K562 treated with DMSO at 1 percent for 12 hours (cell line): ENCODE data around the gene RPL10. TPM values are rescaled to one million over a fixed set of nuclear protein-coding genes. Genes with fewer than 3 reads are reported as not detected.

Experiments
- total RNA-seq: library from RNA; unstranded; fragments of 300-600 nt; gene quantifications from 2 replicates; pipeline ENCODE4 v1.2.3, GENCODE V29; 2022; ENCODE audit not compliant: insufficient read depth

The RPL10 gene
- total RNA-seq = 13,537 and 14,219 TPM in 2 replicates

DNA sequence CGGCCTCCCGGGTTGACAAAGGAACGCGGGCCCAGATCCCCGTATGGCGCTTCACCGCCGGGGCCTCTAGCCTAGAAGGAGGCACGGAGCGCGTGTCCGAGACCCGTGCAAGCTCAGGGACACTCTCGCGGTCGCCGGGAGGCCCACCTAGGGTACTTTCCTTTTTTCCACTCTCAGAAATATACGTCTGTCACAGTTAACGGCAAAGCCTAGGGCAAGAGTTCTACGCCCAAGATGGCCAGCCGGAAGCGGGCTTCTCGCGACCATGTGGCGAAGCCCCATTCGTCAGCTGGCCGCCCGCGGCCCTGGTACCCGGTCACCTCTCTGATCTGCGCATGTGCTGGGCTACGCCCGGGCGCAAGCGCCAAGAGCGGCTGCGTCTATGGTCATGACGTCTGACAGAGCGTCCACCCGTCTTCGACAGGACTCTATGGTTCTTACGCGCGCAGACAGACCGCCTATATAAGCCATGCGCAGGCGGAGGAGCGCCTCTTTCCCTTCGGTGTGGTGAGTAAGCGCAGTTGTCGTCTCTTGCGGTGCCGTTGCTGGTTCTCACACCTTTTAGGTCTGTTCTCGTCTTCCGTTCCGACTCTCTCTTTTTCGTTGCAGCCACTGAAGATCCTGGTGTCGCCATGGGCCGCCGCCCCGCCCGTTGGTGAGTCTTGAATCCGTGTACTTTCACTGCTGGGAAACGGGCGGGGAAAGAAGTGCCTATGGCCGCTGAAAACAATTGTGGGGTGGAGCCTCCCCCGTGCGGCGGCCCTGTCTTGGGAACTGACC, at the start of gene RPL10:
TSS of gene RPL10 (plus strand) at position 490 of the 780 bp plus-strand sequence. CDS start at position 633, 143 bp downstream.

DNA sequence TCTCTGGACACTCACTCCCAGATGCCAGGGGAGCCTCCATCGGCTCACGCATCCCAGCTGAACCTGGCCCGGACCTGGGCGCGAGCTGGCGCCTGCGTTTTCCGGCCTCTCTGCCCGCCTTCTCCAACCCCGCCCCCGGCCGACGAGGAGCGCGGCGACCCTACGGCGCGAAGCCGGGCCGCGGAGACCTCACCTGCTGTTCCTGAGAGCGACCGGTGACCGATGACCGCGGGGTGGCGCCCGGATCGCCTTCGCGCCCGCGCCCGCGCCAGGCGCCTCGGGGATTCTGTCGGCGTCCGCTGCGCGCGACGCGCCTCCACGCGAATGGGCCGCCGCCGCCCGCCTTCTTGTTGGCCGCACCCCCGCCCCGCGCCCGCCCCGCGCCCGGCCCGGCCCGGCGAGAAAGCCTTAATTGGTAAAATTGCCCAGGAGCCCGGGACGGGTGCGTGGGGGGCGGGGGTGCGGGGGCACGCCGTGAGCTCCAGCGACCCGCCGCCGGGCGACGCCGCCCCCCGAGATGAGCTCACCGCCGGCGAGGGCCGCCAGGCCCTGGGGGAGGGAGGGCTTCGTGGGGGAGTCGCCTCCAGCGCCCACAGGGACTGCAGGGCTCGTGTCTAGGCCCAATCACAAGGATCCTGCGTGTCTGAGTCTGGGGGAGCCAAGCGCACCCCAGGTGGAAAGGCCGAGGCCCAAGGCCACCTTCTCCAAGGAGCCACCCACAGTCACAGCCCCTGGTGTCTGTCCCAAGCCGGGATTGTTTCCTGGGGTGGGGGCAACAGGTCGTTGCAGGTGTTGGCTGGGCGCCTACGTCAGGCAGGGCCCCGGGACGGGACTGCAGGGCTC, 23.6 kb upstream of the RPL10 start, which contains the start of gene FLNA:
TSS of gene FLNA (minus strand) at position 322 of the 843 bp plus-strand sequence. CDS start 3,389 bp downstream, outside the sequence.

DNA sequence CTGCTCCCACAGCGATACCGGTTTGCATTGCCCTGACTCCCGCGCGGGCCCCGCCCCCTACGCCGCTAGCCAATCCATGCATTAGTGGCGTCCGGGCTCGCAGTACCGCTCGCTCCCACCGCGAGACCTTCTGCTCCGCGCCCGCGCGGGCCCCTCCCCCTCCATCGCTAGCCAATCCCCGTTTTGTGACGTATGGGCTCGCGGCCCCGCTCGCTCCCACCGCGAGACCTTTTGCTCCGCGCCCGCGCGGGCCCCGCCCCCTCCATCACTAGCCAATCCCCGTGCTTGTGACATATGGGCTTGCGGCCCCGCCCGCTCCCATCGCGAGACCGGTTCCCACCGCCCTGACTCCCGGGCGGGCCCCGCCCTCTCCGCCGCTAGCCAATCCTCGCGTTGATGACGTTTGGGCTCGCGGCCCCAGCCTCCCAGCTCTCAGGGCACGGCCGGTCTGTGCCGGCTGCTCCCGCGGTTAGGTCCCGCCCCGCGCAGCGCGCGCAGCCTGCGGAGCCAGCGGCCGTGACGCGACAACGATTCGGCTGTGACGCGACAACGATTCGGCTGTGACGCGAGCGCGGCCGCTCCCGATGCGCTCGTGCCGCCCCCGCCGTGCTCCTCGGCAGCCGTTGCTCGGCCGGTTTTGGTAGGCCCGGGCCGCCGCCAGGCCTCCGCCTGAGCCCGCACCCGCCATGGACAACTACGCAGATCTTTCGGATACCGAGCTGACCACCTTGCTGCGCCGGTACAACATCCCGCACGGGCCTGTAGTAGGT, 19.2 kb upstream of the RPL10 start, which contains the start of gene EMD:
TSS of gene EMD (plus strand) at position 497 of the 770 bp plus-strand sequence. CDS start at position 687, 190 bp downstream.

DNA sequence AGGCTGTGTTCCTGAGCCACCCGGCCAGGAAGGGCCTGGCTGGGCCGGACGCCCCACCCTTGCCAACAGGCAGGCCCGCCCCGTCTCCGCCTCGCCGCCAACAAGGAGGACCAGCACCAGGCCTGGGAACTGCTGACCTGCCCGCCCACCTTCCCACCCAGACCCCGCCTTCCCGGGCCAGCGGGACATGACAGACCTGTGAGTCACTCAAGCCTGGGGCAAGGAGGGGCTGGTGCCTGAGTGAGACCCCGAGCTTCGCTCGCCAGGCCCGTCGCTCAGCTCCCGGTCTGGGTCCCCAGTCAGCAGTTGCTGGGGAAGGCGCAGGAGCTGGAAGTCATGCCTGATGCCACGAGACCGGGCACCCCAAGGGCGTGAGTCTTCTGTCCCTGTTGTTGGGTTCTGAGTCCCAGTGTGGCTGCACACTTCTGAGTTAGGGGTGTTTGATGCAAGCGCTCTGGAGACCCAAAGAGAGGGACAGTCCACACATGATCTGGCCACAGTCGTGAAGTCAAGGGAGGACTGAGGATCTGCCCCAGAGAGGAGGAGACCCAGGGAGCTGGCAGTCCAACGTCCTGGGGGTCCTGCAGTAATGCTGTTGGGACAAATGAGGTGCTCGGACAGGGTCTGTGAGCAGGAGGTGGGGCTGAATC, 11.2 kb downstream of the RPL10 start, which contains the start of gene DNASE1L1:
TSS of gene DNASE1L1 (minus strand) at position 33 of the 650 bp plus-strand sequence. CDS start 3,686 bp downstream, outside the sequence.

DNA sequence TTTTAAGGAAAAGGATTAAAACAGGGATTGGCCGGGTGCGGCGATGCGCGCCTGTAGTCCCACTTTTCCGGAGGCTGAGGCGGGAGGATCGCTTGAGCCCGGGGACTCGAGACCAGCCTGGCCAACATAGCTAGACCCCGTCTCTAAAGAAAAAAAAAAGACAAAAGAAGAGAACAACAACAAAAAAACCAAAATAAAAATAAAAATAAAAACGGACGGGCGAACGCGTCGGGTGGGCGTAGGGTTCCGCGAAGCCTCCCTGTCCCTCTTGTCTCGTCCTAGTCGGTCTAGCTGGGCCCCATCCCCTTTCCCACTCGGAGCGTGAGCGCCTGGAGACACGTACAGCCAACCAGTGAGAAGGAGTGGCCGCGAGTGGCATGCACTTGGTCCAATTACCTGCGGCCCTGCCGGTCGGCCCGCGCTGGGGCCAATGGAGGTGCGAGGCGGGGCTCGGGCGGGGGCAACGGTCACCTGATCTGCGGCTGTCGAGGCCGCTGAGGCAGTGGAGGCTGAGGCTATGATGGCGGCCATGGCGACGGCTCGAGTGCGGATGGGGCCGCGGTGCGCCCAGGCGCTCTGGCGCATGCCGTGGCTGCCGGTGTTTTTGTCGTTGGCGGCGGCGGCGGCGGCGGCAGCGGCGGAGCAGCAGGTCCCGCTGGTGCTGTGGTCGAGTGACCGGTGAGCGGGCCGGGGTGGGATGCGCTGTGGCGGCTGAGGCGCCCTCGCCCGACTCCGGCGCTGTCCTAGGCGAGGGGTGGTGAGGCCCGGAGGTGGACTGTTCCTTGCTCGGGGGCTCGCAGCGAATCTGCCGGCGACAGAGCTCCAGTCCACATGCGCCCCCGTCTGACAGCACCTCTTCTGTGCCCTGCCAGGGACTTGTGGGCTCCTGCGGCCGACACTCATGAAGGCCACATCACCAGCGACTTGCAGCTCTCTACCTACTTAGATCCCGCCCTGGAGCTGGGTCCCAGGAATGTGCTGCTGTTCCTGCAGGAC, 30.3 kb downstream of the RPL10 start, which contains the start of gene ATP6AP1:
TSS of gene ATP6AP1 (plus strand) at position 502 of the 996 bp plus-strand sequence. CDS start at position 518, 16 bp downstream.

DNA sequence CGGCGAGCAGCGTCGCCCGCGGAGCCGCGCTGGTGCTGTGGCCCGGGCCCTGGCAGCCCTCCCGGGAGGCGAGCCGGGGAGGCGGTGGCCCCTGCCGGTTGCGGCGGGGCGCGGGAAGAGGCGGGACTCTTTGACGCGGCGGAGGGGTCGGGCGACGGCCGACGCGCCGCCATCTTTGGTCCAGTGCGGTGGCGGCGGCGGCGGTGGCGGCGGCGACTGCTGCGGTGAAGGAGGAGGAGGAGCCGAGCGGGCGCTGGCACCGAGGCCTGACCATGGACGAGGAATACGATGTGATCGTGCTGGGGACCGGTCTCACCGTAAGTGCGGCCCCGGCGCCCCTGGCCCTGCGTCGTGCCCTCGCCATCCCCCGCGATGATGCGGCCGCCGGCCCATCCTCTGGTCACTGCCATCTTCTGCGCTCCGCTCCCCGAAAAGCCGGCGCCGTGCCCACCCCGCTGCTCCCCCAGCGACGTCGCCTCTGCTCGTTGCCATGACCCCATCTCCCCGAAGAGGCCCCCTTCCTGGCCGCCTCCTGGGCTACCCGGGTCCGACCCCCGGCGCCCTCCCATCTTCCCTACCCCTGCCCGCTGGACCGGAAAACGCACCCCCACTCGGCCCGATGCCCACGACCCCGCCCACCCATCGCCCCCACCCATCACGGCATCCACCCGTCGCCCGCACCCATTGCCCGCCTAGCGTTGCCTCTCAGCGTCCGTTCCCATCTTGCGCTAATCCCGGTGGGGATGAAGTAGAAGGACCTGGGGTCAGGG, 39.0 kb downstream of the RPL10 start, which contains the start of gene GDI1:
TSS of gene GDI1 (plus strand) at position 172 of the 770 bp plus-strand sequence. CDS start at position 273, 101 bp downstream.

DNA sequence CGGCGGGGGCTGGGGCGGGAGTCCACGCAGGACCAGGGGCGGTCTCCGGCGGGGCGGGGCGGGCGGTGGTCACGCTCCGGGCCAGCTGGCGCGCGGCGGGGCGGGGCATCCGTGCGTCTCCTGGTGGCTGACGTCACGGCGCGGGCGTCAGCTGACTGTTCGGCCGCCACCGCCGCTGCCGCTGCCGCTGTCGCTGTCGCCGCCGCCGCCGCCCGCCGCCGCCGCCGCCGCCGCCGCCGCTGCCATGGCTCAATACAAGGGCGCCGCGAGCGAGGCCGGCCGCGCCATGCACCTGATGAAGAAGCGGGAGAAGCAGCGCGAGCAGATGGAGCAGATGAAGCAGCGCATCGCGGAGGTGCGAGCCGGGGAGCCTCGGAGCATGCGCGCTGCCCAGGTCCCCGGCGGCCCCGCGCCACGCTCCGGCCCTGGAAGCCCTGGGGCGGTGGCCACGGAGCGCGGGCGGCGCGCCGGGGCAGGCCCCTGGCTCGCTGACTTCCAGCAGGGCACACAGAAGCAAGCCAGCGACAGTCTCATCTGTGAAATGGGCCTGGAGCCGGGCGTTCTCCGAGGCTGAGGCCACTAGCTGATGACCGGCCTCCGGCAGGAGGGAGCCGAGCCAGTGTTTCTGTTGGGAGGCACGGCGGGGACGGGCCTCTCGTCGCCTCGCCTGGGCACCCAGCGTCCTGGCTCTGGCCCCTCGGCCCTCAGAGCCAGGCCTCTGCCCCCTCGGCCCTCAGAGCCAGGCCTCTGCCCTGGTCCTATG, 46.0 kb downstream of the RPL10 start, which contains the start of gene FAM50A:
TSS of gene FAM50A (plus strand) at position 150 of the 763 bp plus-strand sequence. CDS start at position 245, 95 bp downstream.

Other genes starting within 250 kb of the RPL10 start
- not detected in 2 replicates for gene OPN1MW, start 215.8 kb upstream of the RPL10 start, total RNA-seq
- not detected in 2 replicates for gene OPN1MW2, start 178.6 kb upstream of the RPL10 start, total RNA-seq
- not detected in 2 replicates for gene OPN1MW3, start 140.8 kb upstream of the RPL10 start, total RNA-seq
- not detected in 2 replicates for gene TEX28, start 103.3 kb upstream of the RPL10 start, total RNA-seq
- gene TKTL1, start 102.6 kb upstream of the RPL10 start, total RNA-seq = 2.1 and 2.4 TPM in 2 replicates
- gene FLNA, start 23.7 kb upstream of the RPL10 start, total RNA-seq = 341 and 418 TPM in 2 replicates
- 91.1 and 109 TPM in 2 replicates for gene EMD, start 19.1 kb upstream of the RPL10 start, total RNA-seq
- gene DNASE1L1, start 10.9 kb downstream of the RPL10 start, total RNA-seq = 17.3 and 23.7 TPM in 2 replicates
- gene TAFAZZIN, start 13.2 kb downstream of the RPL10 start, total RNA-seq = 35.8 and 57.5 TPM in 2 replicates
- 160 and 217 TPM in 2 replicates for gene ATP6AP1, start 30.3 kb downstream of the RPL10 start, total RNA-seq
- gene GDI1, start 38.8 kb downstream of the RPL10 start, total RNA-seq = 95.4 and 142 TPM in 2 replicates
- gene FAM50A, start 45.8 kb downstream of the RPL10 start, total RNA-seq = 157 and 192 TPM in 2 replicates
- 4.0 and 16.9 TPM in 2 replicates for gene PLXNA3, start 59.9 kb downstream of the RPL10 start, total RNA-seq
- 161 and 296 TPM in 2 replicates for gene LAGE3, start 80.9 kb downstream of the RPL10 start, total RNA-seq
- gene UBL4A, start 88.2 kb downstream of the RPL10 start, total RNA-seq = 70.2 and 101 TPM in 2 replicates
- 31.6 and 46.3 TPM in 2 replicates for gene SLC10A3, start 92.3 kb downstream of the RPL10 start, total RNA-seq
- gene FAM3A, start 117.9 kb downstream of the RPL10 start, total RNA-seq = 90.5 and 100 TPM in 2 replicates
- 131 and 186 TPM in 2 replicates for gene G6PD, start 148.5 kb downstream of the RPL10 start, total RNA-seq
- gene IKBKG, start 149.2 kb downstream of the RPL10 start, total RNA-seq = 42.2 and 49.6 TPM in 2 replicates
- not detected in 2 replicates for gene CTAG1A, start 186.8 kb downstream of the RPL10 start, total RNA-seq
- not detected in 2 replicates for gene CTAG1B, start 220.9 kb downstream of the RPL10 start, total RNA-seq